CD4-positive, CD25-positive, alpha-beta regulatory T cell (primary cell): Measurements from ENCODE around the gene ANKRD13C. TPM values are rescaled to one million over a fixed set of nuclear protein-coding genes. Genes with fewer than 3 reads are reported as not detected.

ENCODE experiments used
- ATAC-seq, 2 donors: fragments of 150-1000 bp; cut with Tn5 transposase; one replicate each; pipeline ENCODE4 v1.10.0; 2021; ENCODE audit warnings: low read depth in 2 of 2, moderate number of reproducible peaks in 2 of 2, moderate library complexity in 1 of 2
- DNase-seq, 3 donors: peaks; one replicate each; pipeline versions ENCODE4 v3.0.0 to v3.0.0-alpha.2; 2012 to 2022; ENCODE audit warnings: mixed read lengths in 1 of 3
- H3K27ac ChIP-seq: one replicate; pipeline ENCODE4 v1.7.0; 2013; ENCODE audit warnings: mild to moderate bottlenecking, low read length; ENCODE audit not compliant: insufficient read depth, poor library complexity, severe bottlenecking
- H3K27me3 ChIP-seq: one replicate; pipeline ENCODE4 v1.7.0; 2013; ENCODE audit warnings: low read length; ENCODE audit not compliant: control insufficient read depth, insufficient read depth
- H3K36me3 ChIP-seq: one replicate; pipeline ENCODE4 v1.7.0; 2013; ENCODE audit warnings: mild to moderate bottlenecking, low read length, moderate library complexity; ENCODE audit not compliant: control insufficient read depth, insufficient read depth
- H3K4me1 ChIP-seq: 2 replicates; pipeline ENCODE4 v1.7.0; 2013; ENCODE audit warnings: mild to moderate bottlenecking, low read length; ENCODE audit not compliant: insufficient read depth, control insufficient read depth, poor library complexity, severe bottlenecking
- H3K4me3 ChIP-seq: one replicate; pipeline ENCODE4 v1.7.0; 2013; ENCODE audit warnings: low read depth, mild to moderate bottlenecking, low read length, moderate library complexity
- H3K9me3 ChIP-seq, 2 experiments: 1 replicate in 1 of 2; 2 replicates in 1 of 2; pipeline ENCODE4 v1.7.0; 2013; ENCODE audit warnings: low read length in 2 of 2, mild to moderate bottlenecking in 1 of 2, moderate library complexity in 1 of 2; ENCODE audit not compliant: control insufficient read depth in 2 of 2
- H3K27ac Mint-ChIP-seq, 3 donors: one replicate each; pipeline ENCODE4 v1.8.0; 2020 to 2022; ENCODE audit warnings: mild to moderate bottlenecking in 3 of 3, mixed read lengths in 3 of 3, moderate library complexity in 2 of 3
- H3K27me3 Mint-ChIP-seq: one replicate; pipeline ENCODE4 v1.8.0; 2022; ENCODE audit warnings: mild to moderate bottlenecking, mixed read lengths
- H3K36me3 Mint-ChIP-seq: one replicate; pipeline ENCODE4 v1.8.0; 2020; ENCODE audit warnings: mixed read lengths
- H3K4me1 Mint-ChIP-seq, 4 donors: one replicate each; pipeline ENCODE4 v1.8.0; 2020 to 2022; ENCODE audit warnings: mixed read lengths in 4 of 4, mild to moderate bottlenecking in 1 of 4
- H3K4me3 Mint-ChIP-seq, 4 donors: one replicate each; pipeline ENCODE4 v1.8.0; 2020 to 2022; ENCODE audit warnings: mild to moderate bottlenecking in 4 of 4, mixed read lengths in 4 of 4, moderate library complexity in 3 of 4
- H3K9me3 Mint-ChIP-seq, 7 donors: one replicate each; pipeline ENCODE4 v1.8.0; 2020 to 2022; ENCODE audit warnings: mixed read lengths in 7 of 7, mild to moderate bottlenecking in 3 of 7, moderate library complexity in 2 of 7
- polyA plus RNA-seq, 4 donors: library from polyadenylated mRNA; unstranded; fragments of 300-500 nt; fragmentation: Illumina TruSeq; gene quantifications; one replicate each; pipeline ENCODE4 v1.2.3, GENCODE V29; 2021
- total RNA-seq: library from RNA; stranded (reverse); gene quantifications from one replicate; pipeline ENCODE4 v1.2.3, GENCODE V29; 2022

ANKRD13C gene
- total and polyA plus RNA-seq, 5 donors from 2014 or later, result 12.7 to 30.7 (median 16.0) TPM

- H3K27ac Mint-ChIP-seq, result peak overlapping the region in 2 of 3 donors; percentile 43 to 44
- peaks cover 33% of the 10 kb centered on the region for H3K36me3 Mint-ChIP-seq
- H3K4me3 Mint-ChIP-seq, result peak overlapping the region in 3 of 4 donors; percentile 26 to 67 (median 56)
- H3K27ac ChIP-seq, result peak overlapping the region; percentile 48
- peaks cover 43% of the 10 kb centered on the region for H3K4me1 ChIP-seq
- no peaks in the 10 kb centered on the region for H3K27me3 Mint-ChIP-seq
- H3K9me3 Mint-ChIP-seq, result no peaks in the 10 kb centered on the region
- peak in 1 of 2 donors; percentile 37 for ATAC-seq
- peaks cover 66% of the 10 kb centered on the region for H3K36me3 ChIP-seq
- peaks cover 45 to 64% (median 52%) of the 10 kb centered on the region in 4 donors for H3K4me1 Mint-ChIP-seq
- peak in 1 of 3 donors; percentile 42 for DNase-seq
- H3K9me3 ChIP-seq, result no peaks in the 10 kb centered on the region
- H3K4me3 ChIP-seq, result peak overlapping the region; percentile 5
- H3K27me3 ChIP-seq, result no peaks in the 10 kb centered on the region
Observed at GRCh38 chr1:70227439-70227838, 127.1 kb downstream of the ANKRD13C start.

GRCh38 chr1:70224954-70225353, 129.6 kb downstream of the ANKRD13C start:
- Histone ChIP-seq H3K27ac (no peak overlapping the region), H3K36me3 (peaks cover 41% of the 10 kb centered on the region), H3K4me1 (peaks cover 58% of the 10 kb centered on the region), H3K4me3 (peak overlapping the region; percentile 4), H3K27me3 (no peaks in the 10 kb centered on the region), H3K9me3 (no peaks in the 10 kb centered on the region)
- DNase-seq, result no peak
- Mint-ChIP-seq H3K27ac (peak overlapping the region in 1 of 3 donors; percentile 44), H3K4me3 (peak overlapping the region in 3 of 4 donors; percentile 24 to 98 (median 43)), H3K27me3 (peaks cover 8% of the 10 kb centered on the region), H3K9me3 (peaks cover 0 to 1% (median 0%) of the 10 kb centered on the region in 7 donors), H3K36me3 (peaks cover 25% of the 10 kb centered on the region), H3K4me1 (peaks cover 51 to 74% (median 63%) of the 10 kb centered on the region in 4 donors)
- no peak for ATAC-seq

GRCh38 chr1:70222716-70223235, 131.7 kb downstream of the ANKRD13C start:
- H3K27ac Mint-ChIP-seq, result peak overlapping the region; percentile 94 to 97 (median 95)
- no peaks in the 10 kb centered on the region for H3K9me3 ChIP-seq
- no peaks in the 10 kb centered on the region for H3K27me3 ChIP-seq
- peak overlapping the region; percentile 97 for H3K27ac ChIP-seq
- no peak for ATAC-seq
- peaks cover 8% of the 10 kb centered on the region for H3K27me3 Mint-ChIP-seq
- H3K36me3 Mint-ChIP-seq, result peaks cover 19% of the 10 kb centered on the region
- H3K4me3 ChIP-seq, result peak overlapping the region; percentile 95
- no peak for DNase-seq
- H3K36me3 ChIP-seq, result peaks cover 23% of the 10 kb centered on the region
- peaks cover 0 to 1% (median 0%) of the 10 kb centered on the region in 7 donors for H3K9me3 Mint-ChIP-seq
- peaks cover 42 to 71% (median 58%) of the 10 kb centered on the region in 4 donors for H3K4me1 Mint-ChIP-seq
- H3K4me1 ChIP-seq, result peaks cover 57% of the 10 kb centered on the region
- H3K4me3 Mint-ChIP-seq, result peak overlapping the region; percentile 94 to 98 (median 96)

GRCh38 chr1:70221238-70222121, 133.0 kb downstream of the ANKRD13C start, which contains the start of gene SRSF11:
SRSF11 (plus strand) TSS chr1:70221380; CDS start chr1:70221637, 257 bp downstream.
- peak; percentile 95 to 96 (median 96) for DNase-seq
- peak; percentile 96 to 98 for ATAC-seq
- Mint-ChIP-seq H3K4me1 (peaks cover 38 to 69% (median 52%) of the 10 kb centered on the region in 4 donors), H3K4me3 (peak within 1 kb of the TSS; percentile 94 to 98 (median 96)), H3K27me3 (peaks cover 8% of the 10 kb centered on the region), H3K36me3 (peaks cover 19% of the 10 kb centered on the region), H3K27ac (peak within 1 kb of the TSS; percentile 94 to 97 (median 95)), H3K9me3 (peaks cover 0 to 1% (median 0%) of the 10 kb centered on the region in 7 donors)
- H3K36me3 ChIP-seq, result peaks cover 29% of the 10 kb centered on the region
- peak within 1 kb of the TSS; percentile 97 for H3K27ac ChIP-seq
- H3K27me3 ChIP-seq, result no peaks in the 10 kb centered on the region
- peak within 1 kb of the TSS; percentile 95 for H3K4me3 ChIP-seq
- H3K9me3 ChIP-seq, result no peaks in the 10 kb centered on the region
- peaks cover 44% of the 10 kb centered on the region for H3K4me1 ChIP-seq

- H3K27ac ChIP-seq, result peak overlapping the region; percentile 97
- peaks cover 19% of the 10 kb centered on the region for H3K36me3 Mint-ChIP-seq
- H3K4me3 ChIP-seq, result peak overlapping the region; percentile 86
- H3K36me3 ChIP-seq, result peaks cover 35% of the 10 kb centered on the region
- H3K27me3 ChIP-seq, result no peaks in the 10 kb centered on the region
- peaks cover 38 to 63% (median 47%) of the 10 kb centered on the region in 4 donors for H3K4me1 Mint-ChIP-seq
- DNase-seq (no peak), ATAC-seq (no peak)
- H3K9me3 Mint-ChIP-seq, result peaks cover 0 to 1% (median 0%) of the 10 kb centered on the region in 7 donors
- H3K4me3 Mint-ChIP-seq, result peak overlapping the region; percentile 94 to 98 (median 96)
- peaks cover 39% of the 10 kb centered on the region for H3K4me1 ChIP-seq
- H3K27me3 Mint-ChIP-seq, result peaks cover 8% of the 10 kb centered on the region
- no peaks in the 10 kb centered on the region for H3K9me3 ChIP-seq
- H3K27ac Mint-ChIP-seq, result peak overlapping the region; percentile 94 to 97 (median 95)
Observed at GRCh38 chr1:70220517-70221237, 133.8 kb downstream of the ANKRD13C start.

GRCh38 chr1:70220015-70220414, 134.5 kb downstream of the ANKRD13C start:
- H3K27me3 Mint-ChIP-seq, result peaks cover 8% of the 10 kb centered on the region
- peak overlapping the region; percentile 97 for H3K27ac ChIP-seq
- peaks cover 25% of the 10 kb centered on the region for H3K36me3 Mint-ChIP-seq

GRCh38 chr1:70211541-70211940, 143.0 kb downstream of the ANKRD13C start:
- H3K27ac Mint-ChIP-seq, result no peak overlapping the region

More at GRCh38 chr1:70220015-70220414, 134.5 kb downstream of the ANKRD13C start:
- H3K27ac Mint-ChIP-seq, result peak overlapping the region; percentile 24 to 94 (median 79)
- peaks cover 0 to 1% (median 0%) of the 10 kb centered on the region in 7 donors for H3K9me3 Mint-ChIP-seq
- H3K9me3 ChIP-seq, result no peaks in the 10 kb centered on the region
- peaks cover 39% of the 10 kb centered on the region for H3K4me1 ChIP-seq
- DNase-seq (no peak), ATAC-seq (no peak)
- no peak overlapping the region for H3K4me3 ChIP-seq
- peaks cover 40 to 62% (median 48%) of the 10 kb centered on the region in 4 donors for H3K4me1 Mint-ChIP-seq
- H3K4me3 Mint-ChIP-seq, result peak overlapping the region in 3 of 4 donors; percentile 50 to 98 (median 52)
- peaks cover 36% of the 10 kb centered on the region for H3K36me3 ChIP-seq
- H3K27me3 ChIP-seq, result no peaks in the 10 kb centered on the region

More at GRCh38 chr1:70211541-70211940, 143.0 kb downstream of the ANKRD13C start:
- Histone ChIP-seq H3K27me3 (no peaks in the 10 kb centered on the region), H3K4me3 (no peak overlapping the region), H3K27ac (no peak overlapping the region), H3K36me3 (peaks cover 28% of the 10 kb centered on the region), H3K4me1 (peaks cover 41% of the 10 kb centered on the region), H3K9me3 (no peaks in the 10 kb centered on the region)
- ATAC-seq (no peak), DNase-seq (no peak)
- peak overlapping the region in 3 of 4 donors; percentile 27 to 68 (median 65) for H3K4me3 Mint-ChIP-seq
- no peaks in the 10 kb centered on the region for H3K9me3 Mint-ChIP-seq
- H3K27me3 Mint-ChIP-seq, result no peaks in the 10 kb centered on the region
- peaks cover 10 to 62% (median 44%) of the 10 kb centered on the region in 4 donors for H3K4me1 Mint-ChIP-seq
- H3K36me3 Mint-ChIP-seq, result peaks cover 24% of the 10 kb centered on the region
